Thymus (tissue), 11 donors: ENCODE data around the gene HYAL2. TPM values are rescaled to one million over a fixed set of nuclear protein-coding genes. Genes with fewer than 3 reads are reported as not detected.
A peak's percentile ranks its signal among the peaks of the same experiment; 100 is the strongest.

Source experiments
- DNase-seq, 9 donors: peaks; one replicate each; pipeline ENCODE4 v3.0.0-alpha.2; 2013; ENCODE audit warnings: low spot score in 9 of 9, low read depth in 6 of 9, missing footprints in 1 of 9
- H3K27ac ChIP-seq, 2 donors: one replicate each; pipeline ENCODE4 v1.5.1; 2013; ENCODE audit warnings: control low read depth in 1 of 2, low read depth in 1 of 2, low read length in 1 of 2, mild to moderate bottlenecking in 1 of 2, moderate library complexity in 1 of 2
- H3K27me3 ChIP-seq, 2 donors: one replicate each; pipeline ENCODE4 v1.5.1; 2013; ENCODE audit warnings: low read length in 1 of 2; ENCODE audit not compliant: control insufficient read depth in 2 of 2, insufficient read depth in 1 of 2
- H3K36me3 ChIP-seq, 2 donors: one replicate each; pipeline ENCODE4 v1.5.1; 2013; ENCODE audit warnings: low read length in 1 of 2, mild to moderate bottlenecking in 1 of 2, moderate library complexity in 1 of 2; ENCODE audit not compliant: control insufficient read depth in 2 of 2, insufficient read depth in 2 of 2
- H3K4me1 ChIP-seq, 2 donors: one replicate each; pipeline ENCODE4 v1.5.1; 2013; ENCODE audit warnings: low read length in 2 of 2; ENCODE audit not compliant: control insufficient read depth in 2 of 2, insufficient read depth in 2 of 2
- H3K4me3 ChIP-seq, 2 donors: one replicate each; pipeline ENCODE4 v1.5.1; 2013; ENCODE audit warnings: low read length in 2 of 2, control low read depth in 1 of 2, mild to moderate bottlenecking in 1 of 2
- H3K9me3 ChIP-seq, 2 donors: one replicate each; pipeline ENCODE4 v1.5.1; 2013; ENCODE audit warnings: low read length in 1 of 2, mild to moderate bottlenecking in 1 of 2; ENCODE audit not compliant: control insufficient read depth in 2 of 2, insufficient read depth in 1 of 2
- WGBS: extraction: QIAGEN DNeasy Blood & Tissue Kit; methylation state at CpG from one replicate; pipeline ENCODE4 v1.1.7; 2013; 5-methylcytosine and 5-hydroxymethylcytosine counted together
- polyA plus RNA-seq: library from polyadenylated mRNA; stranded (reverse); fragments of 200-250 nt; gene quantifications from one replicate; pipeline ENCODE4 v1.2.3, GENCODE V29; 2013
- total RNA-seq: library from RNA; stranded (reverse); fragments of 120-200 nt; gene quantifications from one replicate; pipeline ENCODE4 v1.2.4, GENCODE V29; 2013
- donor health status: healthy.

The HYAL2 gene
- total and polyA plus RNA-seq, 2 donors = 15.2 to 32.7 TPM

DNA sequence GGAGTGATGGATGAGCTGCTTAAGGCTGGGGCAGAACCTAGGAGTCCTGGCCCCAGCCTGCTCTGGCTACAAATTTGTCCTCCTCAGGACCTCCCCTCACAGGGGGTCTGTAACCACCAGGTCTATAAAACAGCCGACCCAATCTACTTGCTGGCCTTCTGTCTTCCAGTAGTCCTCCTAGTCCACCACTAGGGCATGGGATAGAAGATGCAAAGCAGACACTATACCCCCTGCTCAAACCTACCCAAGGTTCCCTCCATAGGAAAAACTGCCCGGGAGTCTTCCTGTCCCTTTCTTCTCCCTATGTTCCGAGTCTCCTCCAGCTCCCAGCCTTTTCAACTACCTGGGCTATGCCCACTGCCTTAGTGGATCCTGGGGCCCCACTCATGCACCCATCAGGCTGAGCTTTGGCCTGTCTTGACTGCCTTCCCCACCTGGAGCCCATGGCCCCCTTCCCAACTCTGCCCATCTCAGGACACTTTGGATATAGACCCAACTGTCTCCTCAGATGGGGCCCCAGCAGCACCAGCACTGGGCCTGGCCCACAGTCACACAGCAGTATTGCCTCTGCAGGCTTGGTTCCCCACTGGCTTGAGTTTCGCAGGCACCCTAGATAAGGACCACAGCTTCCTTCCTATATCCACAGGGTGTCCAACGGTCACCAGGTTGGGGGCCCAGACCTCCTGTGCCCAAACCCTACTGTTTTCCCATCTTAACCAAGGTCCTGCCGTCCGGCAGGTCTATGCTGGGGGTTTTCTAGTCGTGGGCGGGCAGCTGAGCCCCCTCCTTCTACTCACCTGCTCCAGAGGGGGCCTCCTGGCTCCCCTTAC lies 24.4 kb downstream of the HYAL2 start:
- H3K27me3 ChIP-seq = no peaks in the 10 kb centered on the region
- WGBS = 42% methylated on average over 9 of the region's 9 CpGs
- peaks cover 12 to 25% of the 10 kb centered on the region in 2 donors for H3K4me1 ChIP-seq
- no peaks in the 10 kb centered on the region for H3K36me3 ChIP-seq
- no peak for DNase-seq
- H3K4me3 ChIP-seq = peak overlapping the region; percentile 56 to 89
- no peaks in the 10 kb centered on the region for H3K9me3 ChIP-seq
- H3K27ac ChIP-seq = peak overlapping the region; percentile 52 to 98

DNA sequence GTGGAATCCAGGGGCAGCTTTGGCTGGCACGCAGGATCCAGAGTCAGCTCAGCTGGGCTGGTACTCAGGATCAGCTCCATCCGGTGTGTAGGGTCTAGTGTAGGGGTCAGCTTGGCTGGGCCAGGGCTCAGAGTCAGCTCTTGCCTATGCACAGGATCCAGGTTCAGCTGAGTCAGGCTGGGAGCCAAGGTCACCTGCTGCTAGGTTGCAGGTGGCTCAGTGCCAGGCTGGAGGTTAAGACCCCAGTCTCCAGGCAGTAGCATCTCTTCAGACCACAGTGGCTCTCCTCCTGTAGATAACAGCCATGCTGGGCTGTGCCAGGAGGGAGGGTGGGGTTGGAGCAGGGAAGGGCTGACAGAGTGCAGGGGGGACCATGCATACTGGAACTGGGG lies 25.2 kb downstream of the HYAL2 start:
- H3K36me3 ChIP-seq = no peaks in the 10 kb centered on the region
- DNase-seq = no peak
- peaks cover 12 to 32% of the 10 kb centered on the region in 2 donors for H3K4me1 ChIP-seq
- WGBS = 100% methylated on average over 2 of the region's 2 CpGs
- no peaks in the 10 kb centered on the region for H3K27me3 ChIP-seq
- H3K4me3 ChIP-seq = no peak overlapping the region
- H3K27ac ChIP-seq = no peak overlapping the region
- H3K9me3 ChIP-seq = no peaks in the 10 kb centered on the region

DNA sequence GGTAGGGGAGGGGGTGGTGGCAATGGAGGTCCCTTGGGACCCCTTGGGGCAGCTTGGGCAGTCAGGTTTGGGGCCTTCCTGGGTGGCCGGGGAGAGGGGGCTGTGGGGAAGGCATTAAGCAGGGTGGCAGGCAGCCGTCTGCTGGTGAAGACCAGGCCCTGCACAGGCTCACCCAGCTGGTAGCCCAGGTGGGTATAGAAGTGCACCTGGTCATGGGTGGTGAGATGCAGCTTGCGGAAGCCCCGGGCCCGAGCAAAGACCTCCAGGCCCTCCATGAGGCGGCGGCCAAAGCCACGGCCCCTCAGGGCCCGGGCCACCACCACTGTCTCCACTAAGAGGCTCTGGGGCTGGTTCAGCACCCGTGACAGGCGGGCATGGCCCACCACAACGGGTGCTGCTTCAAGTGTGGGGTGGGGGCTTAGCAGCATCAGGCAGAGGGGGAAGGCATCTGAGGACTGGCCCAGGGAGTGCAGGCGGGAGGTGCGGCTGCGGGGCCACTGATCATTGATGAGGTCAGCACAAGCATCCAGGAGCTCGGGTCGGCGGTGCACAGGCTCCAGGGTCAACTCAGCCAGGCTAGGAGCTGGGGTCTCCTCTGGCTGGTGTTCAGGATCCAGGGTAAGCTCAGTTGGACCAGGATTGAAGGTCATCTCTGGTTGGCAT lies 25.7 kb downstream of the HYAL2 start:
- DNase-seq = no peak
- Histone ChIP-seq H3K27me3 (no peaks in the 10 kb centered on the region), H3K27ac (no peak overlapping the region), H3K4me1 (peaks cover 12 to 33% of the 10 kb centered on the region in 2 donors), H3K4me3 (no peak overlapping the region), H3K9me3 (no peaks in the 10 kb centered on the region), H3K36me3 (no peaks in the 10 kb centered on the region)
- 98% methylated on average over 18 of the region's 18 CpGs for WGBS

DNA sequence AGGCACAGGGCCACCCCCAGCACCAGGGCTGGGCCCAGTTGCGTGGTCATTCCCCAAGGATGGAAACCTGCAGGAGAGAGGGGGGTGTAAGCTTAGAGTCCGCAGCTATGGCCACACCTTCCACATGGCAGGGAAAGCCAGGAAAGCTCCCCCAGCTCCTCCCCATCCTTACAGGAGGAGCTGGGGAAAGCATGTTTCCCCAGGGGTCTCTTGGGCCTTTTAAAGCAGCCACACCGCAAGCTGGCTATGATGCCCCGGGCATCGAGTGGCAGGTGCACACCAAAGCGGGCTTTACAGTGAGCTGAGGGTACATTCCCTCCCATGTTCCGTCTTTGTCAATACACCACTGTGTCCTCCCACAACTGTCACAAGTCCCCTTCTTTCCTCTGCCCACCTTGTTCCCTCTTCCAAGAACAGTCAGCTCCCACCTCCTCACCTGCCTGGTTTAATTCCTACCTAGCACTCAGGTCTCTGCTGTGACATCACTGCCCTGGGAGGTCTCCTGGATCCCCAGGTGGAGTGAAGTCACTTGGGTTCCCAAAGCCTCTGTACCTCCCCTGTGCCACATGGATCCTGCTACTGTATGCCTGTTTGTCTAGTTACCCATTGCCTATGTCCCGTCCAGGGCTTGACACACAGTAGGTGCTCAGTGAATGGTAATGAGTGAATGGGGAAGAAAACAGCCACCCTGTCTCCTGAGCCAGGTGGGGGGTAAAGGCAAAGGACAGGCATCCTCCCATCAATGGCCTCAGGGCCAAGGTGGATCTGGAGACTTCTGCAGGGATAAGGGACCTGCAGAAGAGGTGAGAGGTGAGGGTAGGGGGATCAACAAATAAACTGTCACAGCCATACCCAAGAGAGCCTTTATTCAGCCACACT lies 26.8 kb downstream of the HYAL2 start:
- Histone ChIP-seq H3K9me3 (no peaks in the 10 kb centered on the region), H3K4me3 (no peak overlapping the region), H3K36me3 (no peaks in the 10 kb centered on the region), H3K4me1 (peaks cover 19 to 43% of the 10 kb centered on the region in 2 donors), H3K27ac (no peak overlapping the region), H3K27me3 (no peaks in the 10 kb centered on the region)
- 96% methylated on average over 8 of the region's 8 CpGs for WGBS
- DNase-seq = no peak

DNA sequence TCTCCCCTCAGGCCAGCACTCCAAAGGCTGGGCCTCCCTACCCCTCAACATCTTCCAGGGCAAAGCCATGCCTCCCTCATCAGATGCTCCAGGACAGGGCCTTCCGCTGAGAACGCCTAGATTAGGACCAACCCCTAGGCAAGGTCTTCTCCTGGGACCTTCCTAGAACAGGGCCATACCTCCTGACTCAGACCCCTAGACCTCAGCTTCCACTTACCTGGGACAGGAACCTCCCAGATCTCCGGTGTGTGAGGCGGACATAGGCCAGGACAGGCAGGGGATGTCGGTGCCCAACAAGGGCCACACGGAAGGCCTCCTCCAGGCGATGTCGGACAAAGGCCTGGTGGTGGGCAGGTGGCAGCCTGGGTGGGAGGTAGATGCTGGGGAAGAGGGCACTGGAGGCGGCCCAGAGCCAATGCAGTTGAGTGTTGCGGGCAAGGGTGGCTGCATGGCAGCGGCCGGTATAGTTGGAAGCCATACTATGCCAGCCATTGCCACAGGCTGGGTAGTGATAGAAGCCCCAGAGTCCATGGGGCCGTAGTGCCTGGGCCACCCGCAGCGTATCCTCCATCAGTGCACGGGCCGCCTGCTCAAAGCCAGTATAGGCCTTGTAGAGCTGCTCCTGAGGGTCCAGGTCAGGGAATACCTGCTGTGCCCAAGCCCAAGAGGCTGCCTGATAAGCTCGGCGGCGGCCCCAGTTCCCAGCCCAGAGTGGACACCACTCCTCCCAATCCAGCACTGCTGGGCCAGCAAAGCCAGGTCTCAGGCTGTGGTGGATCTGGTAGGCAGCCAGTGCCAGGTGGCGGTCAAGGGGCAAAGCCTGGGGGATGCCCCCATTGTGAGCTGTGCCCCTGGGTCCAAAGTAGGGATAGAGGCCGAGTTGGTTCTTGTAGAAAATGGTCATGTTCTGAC lies 27.8 kb downstream of the HYAL2 start:
- peaks cover 15 to 34% of the 10 kb centered on the region in 2 donors for H3K4me1 ChIP-seq
- no peak overlapping the region for H3K4me3 ChIP-seq
- no peaks in the 10 kb centered on the region for H3K27me3 ChIP-seq
- no peak overlapping the region for H3K27ac ChIP-seq
- no peaks in the 10 kb centered on the region for H3K9me3 ChIP-seq
- no peak for DNase-seq
- peaks cover 3 to 7% of the 10 kb centered on the region in 2 donors for H3K36me3 ChIP-seq
- 98% methylated on average over 22 of the region's 22 CpGs for WGBS

DNA sequence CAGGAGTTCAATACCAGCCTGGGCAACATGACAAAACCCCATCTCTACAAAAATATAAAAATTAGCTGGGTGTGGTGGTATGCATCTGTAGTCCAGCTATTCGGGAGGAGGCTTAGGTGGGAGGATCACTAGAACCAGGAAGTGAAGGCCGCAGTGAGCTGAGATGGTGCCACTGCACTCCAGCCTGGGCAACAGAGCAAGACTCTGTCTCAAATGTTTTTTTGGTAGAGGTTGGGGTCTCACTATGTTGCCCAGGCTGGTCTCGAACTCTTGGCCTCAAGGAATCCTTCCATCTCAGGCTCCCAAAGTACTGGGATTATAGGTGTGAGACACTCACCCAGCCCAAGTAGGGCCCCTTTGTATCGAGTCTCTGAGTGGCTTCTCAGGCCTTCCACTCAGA lies 28.5 kb downstream of the HYAL2 start:
- DNase-seq = no peak
- no peak overlapping the region for H3K4me3 ChIP-seq
- WGBS = 97% methylated on average over 4 of the region's 4 CpGs

DNA sequence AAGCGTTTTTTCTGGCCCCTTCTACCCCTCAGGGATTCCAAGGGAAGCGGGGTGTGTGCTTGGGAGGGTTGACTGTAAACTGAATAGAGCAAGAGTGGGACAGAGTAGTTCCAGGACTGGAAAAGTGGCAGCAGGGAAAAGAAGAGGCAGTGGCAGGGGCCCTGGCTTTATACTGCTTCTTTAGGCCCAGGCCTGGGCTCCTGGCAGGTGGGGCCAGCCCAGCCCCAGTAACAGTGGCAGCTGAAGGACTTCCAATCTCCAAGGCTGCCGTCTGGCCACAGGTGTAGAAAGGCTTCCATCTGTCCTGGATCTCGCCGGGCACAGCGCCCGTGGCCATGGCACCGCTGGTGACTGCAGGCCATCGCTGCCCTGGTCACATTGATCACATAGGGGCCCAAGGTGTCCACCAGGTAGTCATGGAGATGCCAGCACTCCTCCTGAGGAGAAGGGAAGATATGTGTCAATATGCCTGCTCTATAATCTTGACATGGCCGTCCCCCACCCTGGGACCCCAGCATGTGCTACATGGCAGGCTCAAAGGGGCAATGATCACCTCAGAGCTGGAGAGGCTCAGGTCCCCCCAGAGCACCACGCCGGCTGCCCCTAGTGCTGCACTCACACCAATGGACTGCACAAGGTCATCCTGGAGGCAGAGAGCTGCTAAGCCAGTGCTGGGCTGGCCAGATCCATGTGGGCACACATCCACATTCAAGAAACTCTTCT lies 29.3 kb downstream of the HYAL2 start:
- Histone ChIP-seq H3K9me3 (no peaks in the 10 kb centered on the region), H3K27me3 (no peaks in the 10 kb centered on the region), H3K36me3 (peaks cover 18 to 22% of the 10 kb centered on the region in 2 donors), H3K27ac (peak overlapping the region; percentile 62 to 64), H3K4me1 (peaks cover 9 to 23% of the 10 kb centered on the region in 2 donors), H3K4me3 (no peak overlapping the region)
- DNase-seq = no peak
- 89% methylated on average over 12 of the region's 12 CpGs for WGBS

More for the DNA sequence above, 28.5 kb downstream of the HYAL2 start:
- peaks cover 14 to 31% of the 10 kb centered on the region in 2 donors for H3K4me1 ChIP-seq
- no peak overlapping the region for H3K27ac ChIP-seq
- H3K9me3 ChIP-seq = no peaks in the 10 kb centered on the region
- peaks cover 9 to 13% of the 10 kb centered on the region in 2 donors for H3K36me3 ChIP-seq
- H3K27me3 ChIP-seq = no peaks in the 10 kb centered on the region
